Mesenteric fat pad (tissue), 1 donor: ENCODE measurements around the gene RAPH1. TPM values are rescaled to one million over a fixed set of nuclear protein-coding genes. Genes with fewer than 3 reads are reported as not detected.
"Not testable (repeated sequence)": the region's sequence is repeated elsewhere in the genome, so short reads cannot be mapped to it uniquely, and the experiment has no call there.

ENCODE experiments used
- DNase-seq: peaks from one replicate; pipeline ENCODE4 v3.0.0-alpha.2; 2020; ENCODE audit warnings: low spot score
- total RNA-seq: library from RNA; stranded (reverse); fragmentation: NEBNext Ultra II Directional; extraction: Animal tissue kit (Norgen Biotek cat#: 25700); gene quantifications from one replicate; pipeline ENCODE4 v1.2.1, GENCODE V29; 2021
- donor health status: DM: yes; HTN: yes; CAD: no.

RAPH1 gene
- total RNA-seq, 1 donor from 2014 or later, result 79.6 TPM

- DNase-seq, result no peak
Observed at GRCh38 chr2:203547356-203547755, 12.3 kb upstream of the RAPH1 start.

GRCh38 chr2:203544402-203544801, 9.3 kb upstream of the RAPH1 start:
- DNase-seq, result no peak

- DNase-seq, result no peak
Observed at GRCh38 chr2:203543898-203544328, 8.8 kb upstream of the RAPH1 start.

DNA sequence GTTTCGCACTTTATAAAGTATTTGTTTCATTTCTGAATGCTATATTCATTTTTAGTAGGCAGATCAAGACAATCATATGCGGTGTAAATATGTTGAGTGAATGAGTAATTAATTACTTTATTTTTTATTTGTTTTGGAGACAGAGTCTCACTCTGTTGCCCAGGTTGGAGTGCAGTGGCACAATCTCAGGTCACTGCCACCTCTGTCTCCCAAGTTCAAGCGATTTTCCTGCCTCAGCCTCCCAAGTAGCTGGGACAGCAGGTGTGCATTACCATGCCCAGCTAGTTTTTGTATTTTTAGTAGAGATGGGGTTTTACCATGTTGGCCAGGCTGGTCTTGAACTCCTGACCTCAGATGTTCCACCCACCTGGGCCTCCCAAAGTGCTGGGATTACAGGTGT, 5.5 kb upstream of the RAPH1 start:
- DNase-seq, result not testable (repeated sequence)

DNA sequence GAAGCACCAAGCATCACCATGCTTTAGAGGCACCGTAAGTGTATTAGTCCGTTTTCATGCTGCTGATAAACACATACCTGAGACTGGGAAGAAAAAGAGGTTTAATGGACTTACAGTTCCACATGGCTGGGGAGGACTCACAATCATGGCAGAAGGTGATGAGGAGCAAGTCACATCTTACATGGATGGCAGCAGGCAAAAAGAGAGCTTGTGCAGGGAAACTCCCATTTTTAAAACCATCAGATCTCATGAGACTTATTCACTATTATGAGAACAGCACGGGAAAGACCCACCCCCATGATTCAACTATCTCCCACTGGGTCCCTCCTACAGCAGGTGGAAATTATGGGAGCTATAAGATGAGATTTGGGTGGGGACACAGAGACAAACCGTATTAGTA, 3.1 kb upstream of the RAPH1 start:
- DNase-seq, result not testable (repeated sequence)

- not testable (repeated sequence) for DNase-seq
Observed at GRCh38 chr2:203536586-203536951, 1.5 kb upstream of the RAPH1 start.

DNA sequence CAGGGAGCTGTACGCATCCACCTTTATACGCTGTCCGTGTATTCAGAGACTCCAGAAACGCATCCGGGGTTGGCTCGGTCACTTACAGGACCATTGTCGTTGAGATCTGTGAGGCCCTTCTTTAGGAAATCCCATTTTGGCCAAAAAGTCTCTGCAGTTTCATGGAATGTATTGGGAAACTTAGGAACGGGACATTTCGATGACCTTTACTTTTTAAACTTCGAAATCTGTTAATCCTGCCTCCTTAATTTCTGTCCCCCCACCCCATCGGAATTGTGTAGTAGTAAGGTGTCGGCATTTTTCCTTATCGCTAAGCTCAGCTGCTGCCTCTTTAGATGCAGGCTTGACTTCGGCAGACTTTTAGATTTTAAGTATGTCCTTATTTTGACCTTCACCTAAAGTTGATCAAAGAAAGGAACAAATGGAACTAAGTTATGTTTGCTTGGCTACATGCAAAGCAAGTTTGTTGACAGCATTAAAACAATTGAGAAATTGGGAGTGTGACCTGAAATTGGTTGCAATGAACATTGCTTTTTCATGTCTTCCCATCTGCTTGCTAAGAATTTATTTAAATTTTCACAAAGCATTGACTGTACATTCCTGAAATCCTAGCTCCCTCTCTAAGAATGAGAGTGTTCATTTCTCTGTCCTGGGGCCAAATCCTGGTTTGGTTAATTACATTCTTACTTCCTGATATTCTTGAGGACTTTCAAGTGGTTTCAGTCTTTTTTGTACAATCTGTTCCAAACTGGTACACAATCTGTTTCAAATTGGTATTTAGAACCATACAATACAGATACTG, 884 bp upstream of the RAPH1 start:
- no peak for DNase-seq

DNA sequence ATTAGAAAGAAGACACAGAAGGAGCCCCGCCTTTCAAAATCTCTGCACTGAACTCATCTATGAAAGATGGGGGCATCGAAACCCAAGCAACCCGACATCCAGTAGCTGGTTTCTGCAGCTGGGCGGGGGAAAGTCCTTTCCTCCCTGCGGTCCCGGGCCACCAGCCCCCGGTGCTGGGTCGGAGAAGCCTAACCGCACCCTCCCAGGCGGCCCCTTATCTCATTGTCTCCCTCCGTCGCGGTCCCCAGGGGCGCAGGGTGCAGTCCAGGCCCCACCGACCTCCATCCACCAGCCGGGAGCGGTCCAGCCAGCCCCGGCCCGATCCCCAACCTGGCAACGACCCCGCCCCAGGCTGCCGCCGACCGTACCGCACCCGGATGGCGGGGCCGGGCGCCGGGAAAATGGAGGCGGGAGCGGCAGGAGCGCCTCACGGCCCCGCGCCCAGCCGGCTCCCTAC, 452 bp downstream of the RAPH1 start:
- DNase-seq, result no peak

GRCh38 chr2:203533676-203534591, 1.2 kb downstream of the RAPH1 start:
- no peak for DNase-seq

DNA sequence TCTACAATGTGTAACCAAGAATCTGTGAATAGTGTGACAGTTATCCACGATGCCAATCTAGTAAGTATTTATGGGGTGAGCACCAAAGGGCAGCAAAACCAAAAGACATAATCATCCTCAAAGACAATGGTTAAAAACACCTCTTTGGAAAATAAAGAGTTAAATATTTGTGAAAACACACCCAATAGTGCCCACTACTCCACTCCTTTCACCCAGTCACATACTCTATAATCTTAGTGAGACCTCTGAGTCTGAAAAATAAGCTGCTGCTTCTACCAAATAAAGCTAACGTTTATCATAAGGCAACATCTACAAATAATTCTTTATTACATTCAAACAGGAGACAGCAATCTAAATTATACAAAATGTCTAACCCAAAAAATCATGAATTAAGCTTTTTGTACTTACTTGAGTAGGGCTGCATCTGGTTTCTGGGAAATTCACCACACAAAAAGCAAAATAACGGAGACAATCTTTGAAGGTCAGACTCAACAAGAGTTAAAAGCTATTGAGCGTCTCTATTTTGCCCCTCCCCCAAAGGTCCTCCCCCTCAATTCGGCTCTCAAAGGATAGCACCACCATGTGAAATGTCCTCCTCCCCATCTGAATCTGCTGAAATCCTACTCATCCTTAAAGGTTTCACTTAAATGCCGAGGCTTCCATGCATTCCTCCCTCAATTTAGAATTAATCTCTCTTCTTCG, 2.0 kb downstream of the RAPH1 start:
- no peak for DNase-seq

GRCh38 chr2:203527719-203528118, 7.4 kb downstream of the RAPH1 start:
- DNase-seq, result no peak

GRCh38 chr2:203513268-203513667, 21.8 kb downstream of the RAPH1 start:
- DNase-seq, result not testable (repeated sequence)

DNA sequence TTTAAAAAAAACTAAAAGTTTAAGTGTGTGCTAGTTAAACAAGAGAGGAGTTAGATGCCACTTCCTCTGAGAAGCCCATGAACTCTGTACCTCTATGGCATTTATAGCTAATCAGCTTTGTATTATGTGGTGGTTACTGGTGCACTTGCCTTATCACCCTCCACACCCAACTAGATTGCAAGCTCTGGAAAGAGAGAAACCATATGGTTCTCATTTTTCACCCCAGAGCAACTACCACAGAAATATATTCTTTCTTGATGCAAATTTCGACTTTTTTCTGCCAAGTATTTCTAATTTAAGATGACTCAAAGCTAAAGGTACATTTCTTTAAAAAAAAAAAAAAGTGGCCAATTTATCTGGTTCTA, 24.2 kb downstream of the RAPH1 start:
- no peak for DNase-seq

- no peak for DNase-seq
Observed at GRCh38 chr2:203510256-203510940, 24.7 kb downstream of the RAPH1 start.

DNA sequence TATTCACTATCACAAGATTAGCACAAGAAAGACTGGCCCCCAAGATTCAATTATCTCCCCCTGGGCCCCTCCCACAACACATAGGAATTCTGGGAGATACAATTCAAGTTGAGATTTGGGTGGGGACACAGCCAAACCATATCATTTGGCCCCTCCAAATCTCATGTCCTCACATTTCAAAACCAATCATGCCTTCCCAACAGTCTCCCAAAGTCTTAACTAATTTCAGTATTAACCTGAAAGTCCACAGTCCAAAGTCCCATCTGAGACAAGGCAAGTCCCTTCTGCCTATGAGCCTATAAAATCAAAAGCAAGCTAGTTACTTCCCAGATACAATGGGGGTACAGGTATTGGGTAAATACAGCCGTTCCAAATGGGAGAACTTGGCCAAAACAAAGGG, 31.6 kb downstream of the RAPH1 start:
- not testable (repeated sequence) for DNase-seq

DNA sequence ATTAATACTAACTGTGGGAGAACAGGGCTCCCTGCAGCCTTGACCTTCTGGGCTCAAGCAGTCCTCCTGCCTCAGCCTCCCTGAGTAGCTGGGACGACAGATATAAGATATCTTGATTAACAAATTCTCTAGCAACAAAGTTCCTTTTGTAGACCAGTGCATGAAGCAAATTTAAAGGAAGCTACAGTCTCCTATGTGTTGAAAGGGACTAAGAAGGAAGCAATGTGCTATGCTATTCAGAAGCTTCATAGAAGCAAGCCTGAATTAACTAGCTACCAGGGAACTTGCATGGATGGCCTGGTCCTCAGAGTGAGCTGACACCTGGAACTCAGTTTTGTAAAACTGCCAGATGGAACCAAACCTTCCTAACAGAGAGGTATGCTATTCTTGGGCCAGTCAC, 33.2 kb downstream of the RAPH1 start:
- DNase-seq, result no peak

- no peak for DNase-seq
Observed at GRCh38 chr2:203500951-203501350, 34.1 kb downstream of the RAPH1 start.

DNA sequence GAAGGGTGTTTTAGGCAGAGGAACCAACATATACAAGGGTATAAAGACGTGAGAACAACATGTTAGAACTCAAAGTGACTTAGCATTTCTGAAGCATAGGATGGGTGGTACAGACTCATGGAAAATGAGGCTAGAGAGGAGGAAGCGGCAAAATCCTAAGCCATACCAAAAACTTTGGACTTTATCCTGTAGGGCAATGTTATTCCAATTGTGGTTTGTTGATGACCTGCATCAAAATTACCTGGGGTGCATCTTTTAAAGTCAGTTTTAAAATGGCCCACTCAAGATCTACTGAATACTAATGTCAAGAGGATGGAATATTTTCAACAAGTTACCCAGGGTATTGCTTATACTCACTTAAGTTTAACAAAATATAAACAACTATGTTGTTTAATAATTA, 34.8 kb downstream of the RAPH1 start:
- no peak for DNase-seq

DNA sequence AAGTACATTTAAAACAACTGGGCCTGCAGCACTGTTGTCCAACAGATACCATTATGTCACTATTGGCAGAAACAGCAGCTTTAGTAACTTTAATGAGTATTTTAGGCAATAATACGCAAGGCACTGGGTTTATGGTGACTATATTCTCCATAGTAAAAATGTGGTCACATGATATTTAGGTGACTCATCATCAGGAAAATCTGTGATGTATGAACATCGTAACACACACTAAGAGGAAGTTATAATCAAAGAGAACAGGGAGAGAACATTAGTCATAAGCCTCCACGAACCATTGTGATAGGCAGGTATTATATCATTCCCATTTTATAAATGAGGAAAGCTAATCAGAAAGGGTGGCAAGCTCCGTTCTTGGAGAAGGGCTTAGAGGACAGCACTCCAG, 36.9 kb downstream of the RAPH1 start:
- no peak for DNase-seq

- DNase-seq, result no peak
Observed at GRCh38 chr2:203492965-203493364, 42.1 kb downstream of the RAPH1 start.

DNA sequence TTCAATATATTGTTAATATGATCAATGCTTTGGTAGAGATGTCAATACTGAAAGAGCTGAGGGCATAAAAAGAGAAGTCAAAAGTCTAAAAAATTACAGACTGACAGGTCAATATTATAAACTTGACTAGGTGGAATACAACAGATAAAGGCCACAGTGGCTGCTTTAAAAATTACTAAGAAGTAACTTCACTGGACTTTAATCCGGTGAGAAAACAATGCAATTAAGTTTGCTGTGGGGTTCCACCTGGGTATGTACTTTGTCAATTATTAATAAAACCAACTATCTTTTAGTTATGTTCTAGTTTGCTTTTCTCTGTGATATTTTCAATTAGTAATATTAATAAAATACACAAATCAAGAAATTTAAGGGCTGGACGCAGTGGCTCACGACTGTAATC, 44.7 kb downstream of the RAPH1 start:
- DNase-seq, result no peak
